DMS114 treated with DMSO at 0.1 percent for 48 hours (cell line): Measurements from ENCODE around the gene NOL7.
A peak's percentile ranks its signal among the peaks of the same experiment; 100 is the strongest.

Experiments used
- DNase-seq: peaks from one replicate; lab custom pipeline; 2025; ENCODE audit not compliant: unreplicated experiment; lab: John Stamatoyannopoulos, UW

The NOL7 gene

GRCh38 chr6:13614926-13615791 lies at the start of gene NOL7:
NOL7 (plus strand) TSS chr6:13615335; CDS start chr6:13615359, 24 bp downstream.
- peak; percentile 96 for DNase-seq

GRCh38 chr6:13565921-13566320 lies 49.2 kb upstream of the NOL7 start:
- no peak for DNase-seq

GRCh38 chr6:13566500-13566899 lies 48.6 kb upstream of the NOL7 start:
- no peak for DNase-seq

DNA sequence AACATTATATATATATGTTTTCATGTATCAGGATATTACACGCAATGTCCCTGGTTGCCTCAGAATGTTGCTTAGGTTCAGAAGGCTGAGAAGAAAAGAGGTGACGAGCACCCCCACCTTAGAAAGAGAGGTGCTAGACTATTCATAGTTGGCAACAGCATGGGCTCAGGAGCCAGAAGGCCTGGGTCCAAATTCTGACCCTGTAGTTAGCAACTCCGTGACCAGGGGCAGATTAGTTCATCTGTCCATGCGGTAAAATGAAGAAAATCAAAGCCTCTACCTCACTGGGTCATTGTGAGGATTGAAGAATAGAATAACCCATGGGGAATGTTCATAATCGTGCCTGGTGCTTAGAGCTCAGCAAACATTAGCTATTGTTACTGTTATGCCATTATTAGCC lies 46.2 kb upstream of the NOL7 start:
- DNase-seq = no peak

DNA sequence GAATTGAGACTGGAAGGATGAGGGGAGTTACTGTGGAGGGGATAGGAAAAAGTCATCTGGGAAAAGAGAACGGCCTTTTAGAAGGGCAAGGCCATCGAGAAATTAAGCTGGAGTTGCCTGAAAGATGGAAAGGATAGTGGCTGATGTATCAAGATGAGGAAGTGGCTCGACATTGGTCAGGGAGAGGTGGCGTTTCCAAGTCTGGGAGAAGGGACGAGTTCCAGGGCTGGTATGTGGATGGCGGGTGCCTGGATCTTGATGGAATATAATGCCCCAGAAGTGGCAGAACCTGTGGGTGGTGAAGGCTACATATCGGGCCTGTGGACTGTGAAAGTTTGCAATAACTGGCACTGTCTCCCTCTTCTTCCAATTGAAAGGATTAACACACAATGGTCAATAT lies 42.9 kb upstream of the NOL7 start:
- no peak for DNase-seq

- no peak for DNase-seq
Observed at GRCh38 chr6:13572951-13573654, 42.0 kb upstream of the NOL7 start.

GRCh38 chr6:13573669-13574110 lies 41.4 kb upstream of the NOL7 start:
- DNase-seq = peak; percentile 56

DNA sequence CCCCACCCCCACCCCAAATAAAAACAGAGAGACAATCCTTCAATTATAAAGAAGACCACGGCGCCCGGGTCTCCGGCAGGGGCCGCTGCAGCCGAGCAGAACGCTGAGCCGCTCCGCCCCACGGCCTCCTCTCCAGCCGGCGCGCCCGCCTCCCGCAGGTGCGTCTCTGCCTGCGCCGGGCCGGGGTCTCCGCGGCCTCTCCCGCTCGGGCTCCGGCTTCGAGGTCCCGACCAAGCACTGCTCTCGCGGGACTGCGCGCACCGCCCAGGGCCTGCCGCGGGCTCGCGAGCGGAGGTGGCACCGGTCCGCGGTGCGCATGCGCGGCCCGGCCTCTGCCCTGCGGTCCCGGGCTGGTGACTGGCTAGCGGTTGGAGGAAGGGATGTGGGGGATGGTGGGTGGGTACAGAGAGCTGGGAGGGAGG lies 41.0 kb upstream of the NOL7 start:
- peak; percentile 92 for DNase-seq

- peak; percentile 85 for DNase-seq
Observed at GRCh38 chr6:13574571-13575376, 40.4 kb upstream of the NOL7 start, which contains the start of gene SIRT5. SIRT5 (plus strand) TSS chr6:13574601; CDS start chr6:13584111, 9,510 bp downstream.

DNA sequence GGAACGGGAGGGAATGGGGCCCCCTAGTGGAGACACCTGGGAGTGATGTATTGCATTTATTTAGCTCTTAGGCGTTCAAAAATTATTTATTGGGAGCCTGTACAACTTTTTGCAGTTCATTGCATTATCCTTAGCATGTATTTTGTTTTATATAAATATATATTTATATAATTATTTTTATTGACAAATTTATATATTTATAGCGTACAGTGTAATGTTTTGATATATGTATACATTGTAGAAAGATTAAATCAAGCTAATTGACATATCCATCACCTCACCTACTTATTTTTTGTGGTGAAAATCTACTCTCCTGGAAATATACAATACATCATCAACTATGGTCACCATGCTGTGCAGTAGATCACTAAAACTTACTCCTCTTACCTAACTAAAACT lies 39.8 kb upstream of the NOL7 start:
- DNase-seq = no peak

DNA sequence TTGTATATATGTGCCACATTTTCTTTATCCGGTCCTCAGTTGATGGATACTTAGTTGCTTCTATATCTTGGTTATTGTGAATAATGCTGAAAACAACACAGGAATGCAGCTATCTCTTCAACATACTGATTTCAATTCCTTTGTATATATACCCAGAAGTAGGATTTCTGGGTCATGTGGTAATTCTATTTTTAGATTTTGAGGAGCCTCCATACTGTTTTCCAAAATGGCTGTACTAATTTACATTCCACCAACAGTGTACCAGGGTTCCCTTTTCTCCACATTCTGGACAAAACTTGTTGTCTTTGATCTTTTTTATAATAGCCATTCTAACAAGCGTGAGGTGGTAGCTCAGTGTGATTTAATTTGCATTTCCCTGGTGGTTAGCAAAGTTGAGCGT lies 39.1 kb upstream of the NOL7 start:
- no peak for DNase-seq

DNA sequence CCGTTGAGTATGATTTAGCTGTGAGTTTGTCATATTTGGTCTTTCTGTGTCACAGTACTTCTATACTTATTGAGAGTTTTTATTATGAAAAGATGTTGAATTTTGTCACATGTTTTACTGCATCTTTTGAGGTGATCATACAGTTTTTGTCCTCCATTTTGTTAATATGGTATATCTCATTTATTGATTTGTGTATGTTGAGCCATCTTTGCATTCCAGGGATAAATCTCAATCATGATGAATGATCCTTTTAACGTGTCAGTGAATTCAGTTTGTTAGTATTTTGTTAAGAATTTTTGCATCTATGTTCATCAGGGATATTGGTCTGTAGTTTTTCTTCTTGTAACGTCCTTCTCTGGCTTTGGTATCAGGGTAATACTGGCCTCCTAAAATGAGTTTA lies 37.2 kb upstream of the NOL7 start:
- no peak for DNase-seq

DNA sequence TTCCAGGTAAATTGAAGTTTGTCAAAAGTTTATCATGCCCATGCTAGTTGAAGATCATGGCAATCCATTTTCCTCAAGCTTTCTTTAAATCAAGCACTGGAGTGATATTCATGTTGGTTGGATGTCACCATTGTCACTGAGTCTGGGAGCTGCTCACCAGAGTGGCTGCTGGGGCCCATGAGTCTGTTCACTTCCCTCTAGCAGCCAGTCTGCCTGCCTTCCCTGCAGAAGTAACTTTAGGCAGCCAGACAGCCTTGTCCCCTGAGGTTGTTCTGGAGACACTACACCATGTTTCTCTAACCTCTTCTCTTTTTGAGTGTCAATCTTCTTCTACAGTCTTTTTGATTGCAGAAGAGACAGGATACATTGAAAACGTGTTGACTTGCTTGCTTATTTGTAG lies 35.2 kb upstream of the NOL7 start:
- no peak for DNase-seq

DNA sequence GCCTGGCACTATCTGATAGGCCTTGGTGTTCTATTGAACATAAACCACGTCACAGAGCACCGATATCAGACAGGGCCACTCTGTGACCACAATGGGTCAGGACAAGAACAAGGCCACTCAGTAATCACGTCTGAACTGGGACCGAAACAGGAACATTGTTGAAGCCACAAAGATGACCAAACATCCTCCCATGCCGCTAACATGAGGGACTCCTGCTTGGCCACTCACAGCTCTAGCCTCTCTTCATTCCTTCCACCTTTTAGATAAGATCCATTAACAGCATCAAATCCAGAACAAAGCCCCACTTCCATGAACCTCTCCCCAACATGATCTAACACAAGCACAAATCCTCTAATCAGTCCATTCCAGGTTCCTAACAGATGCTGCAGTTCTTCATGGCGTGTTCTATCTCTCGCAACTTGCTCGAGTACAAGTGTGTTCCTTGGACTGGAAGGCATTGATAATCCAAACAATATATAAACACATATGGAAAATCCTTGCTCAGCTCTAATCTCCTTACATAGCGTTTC lies 33.4 kb upstream of the NOL7 start:
- no peak for DNase-seq

DNA sequence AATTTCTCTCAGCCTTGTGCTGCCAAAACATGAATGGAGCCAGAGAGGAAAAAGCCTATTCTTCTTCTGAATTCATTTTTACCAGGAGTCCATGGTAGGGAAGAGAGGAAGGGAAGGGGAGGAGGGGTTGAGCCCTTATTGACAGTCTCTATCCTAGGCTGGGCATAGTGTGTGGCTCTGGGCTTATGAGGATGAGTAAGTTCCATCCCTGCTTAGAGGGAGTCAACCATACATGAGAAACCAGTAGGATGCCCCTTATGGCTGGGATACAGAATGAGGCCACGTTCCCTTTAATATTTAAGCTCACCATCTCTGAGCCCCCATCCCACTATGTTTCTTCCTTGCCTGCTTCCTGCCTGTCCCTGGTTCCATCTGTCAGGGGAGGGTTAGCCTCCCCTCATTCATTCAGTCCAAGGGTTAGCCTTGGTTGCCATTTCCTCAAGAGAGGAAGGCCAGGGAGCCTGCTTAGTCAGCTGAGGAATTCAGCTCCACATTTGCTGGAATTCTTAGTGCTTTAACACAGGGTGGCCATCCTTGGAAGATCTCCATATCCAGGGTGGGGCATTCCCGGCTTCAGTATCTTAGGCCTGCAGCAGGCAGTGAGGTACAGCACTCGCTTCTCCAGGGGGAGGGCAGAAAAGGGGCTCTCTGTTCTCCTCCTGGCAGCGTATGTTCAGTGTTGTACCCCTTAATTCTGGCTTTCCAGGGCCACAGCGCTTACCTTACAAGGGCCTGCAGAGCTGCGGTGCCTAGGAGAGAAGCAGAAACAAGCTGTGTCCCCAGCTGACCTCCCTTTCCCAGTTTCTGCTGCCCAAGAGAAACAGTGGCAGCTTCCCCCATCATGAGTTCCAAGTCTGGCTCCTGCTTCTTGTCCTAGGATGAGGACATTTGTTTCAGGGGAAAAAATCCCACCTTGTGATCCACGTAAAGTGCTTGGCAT lies 28.3 kb upstream of the NOL7 start:
- no peak for DNase-seq

DNA sequence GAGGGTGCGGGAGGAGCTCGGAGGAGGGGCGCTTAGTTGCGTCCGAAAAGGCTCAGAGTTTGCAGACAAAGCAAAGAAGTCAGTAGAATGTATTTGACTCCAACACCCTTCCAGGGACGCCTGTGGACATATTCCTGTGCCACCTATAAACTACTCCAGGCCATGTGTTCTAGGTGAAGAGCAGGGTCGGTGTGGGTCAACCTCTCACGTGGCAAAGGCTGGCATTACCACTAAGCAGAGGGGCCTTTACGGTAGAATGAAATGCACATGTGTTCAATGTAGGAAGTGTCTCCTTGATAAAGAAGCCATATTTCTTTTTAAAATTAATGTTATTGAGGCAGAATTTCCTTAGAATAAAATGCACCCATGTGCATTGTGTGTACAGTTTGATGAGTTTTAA lies 25.3 kb upstream of the NOL7 start:
- DNase-seq = no peak

- DNase-seq = no peak
Observed at GRCh38 chr6:13590574-13591153, 24.5 kb upstream of the NOL7 start.

GRCh38 chr6:13591205-13591921 lies 23.8 kb upstream of the NOL7 start:
- DNase-seq = no peak

- DNase-seq = no peak
Observed at GRCh38 chr6:13593103-13593502, 22.0 kb upstream of the NOL7 start.
